Measurements from ENCODE around the gene HACD4.
"Not testable (repeated sequence)": the region's sequence is repeated elsewhere in the genome, so short reads cannot be mapped to it uniquely, and the experiment has no call there.

Gene HACD4

GRCh38 chr9:21015995-21016394 is 15.4 kb downstream of the HACD4 start:
- no peak for DNase-seq

- no peak for DNase-seq
Measured at GRCh38 chr9:21015129-21015815, 16.2 kb downstream of the HACD4 start.

- no peak for DNase-seq
Measured at GRCh38 chr9:21002040-21002439, 29.4 kb downstream of the HACD4 start.

- no peak for DNase-seq
Measured at GRCh38 chr9:21001581-21001980, 29.9 kb downstream of the HACD4 start.

GRCh38 chr9:20997503-20998076 is 33.9 kb downstream of the HACD4 start:
- DNase-seq: no peak

GRCh38 chr9:20996809-20997208 is 34.6 kb downstream of the HACD4 start:
- no peak for DNase-seq

GRCh38 chr9:20995616-20996015 is 35.8 kb downstream of the HACD4 start:
- DNase-seq: no peak

- DNase-seq: no peak
Measured at GRCh38 chr9:20994486-20994885, 37.0 kb downstream of the HACD4 start.

GRCh38 chr9:20990867-20991266 is 40.6 kb downstream of the HACD4 start:
- DNase-seq: no peak

GRCh38 chr9:20989923-20990341 is 41.5 kb downstream of the HACD4 start:
- DNase-seq: no peak

GRCh38 chr9:20988671-20989315 is 42.6 kb downstream of the HACD4 start:
- DNase-seq: no peak

- DNase-seq: no peak
Measured at GRCh38 chr9:20988061-20988460, 43.4 kb downstream of the HACD4 start.

- no peak for DNase-seq
Measured at GRCh38 chr9:20987521-20987920, 43.9 kb downstream of the HACD4 start.

GRCh38 chr9:20985851-20986600 is 45.4 kb downstream of the HACD4 start:
- DNase-seq: no peak

- DNase-seq: no peak
Measured at GRCh38 chr9:20984506-20984905, 46.9 kb downstream of the HACD4 start.

- no peak for DNase-seq
Measured at GRCh38 chr9:20981486-20981885, 50.0 kb downstream of the HACD4 start.

GRCh38 chr9:20980832-20981455 is 50.5 kb downstream of the HACD4 start:
- no peak for DNase-seq

- no peak for DNase-seq
Measured at GRCh38 chr9:20978249-20978648, 53.2 kb downstream of the HACD4 start.

- not testable (repeated sequence) for DNase-seq
Measured at GRCh38 chr9:20974191-20974938, 57.1 kb downstream of the HACD4 start.

- DNase-seq: not testable (repeated sequence)
Measured at GRCh38 chr9:20973246-20973947, 58.0 kb downstream of the HACD4 start.

- DNase-seq: no peak
Measured at GRCh38 chr9:20972684-20973083, 58.8 kb downstream of the HACD4 start.

Measured in NCI-H1930 (cell line).